ENCODE data around the gene LRP2BP.

DNA sequence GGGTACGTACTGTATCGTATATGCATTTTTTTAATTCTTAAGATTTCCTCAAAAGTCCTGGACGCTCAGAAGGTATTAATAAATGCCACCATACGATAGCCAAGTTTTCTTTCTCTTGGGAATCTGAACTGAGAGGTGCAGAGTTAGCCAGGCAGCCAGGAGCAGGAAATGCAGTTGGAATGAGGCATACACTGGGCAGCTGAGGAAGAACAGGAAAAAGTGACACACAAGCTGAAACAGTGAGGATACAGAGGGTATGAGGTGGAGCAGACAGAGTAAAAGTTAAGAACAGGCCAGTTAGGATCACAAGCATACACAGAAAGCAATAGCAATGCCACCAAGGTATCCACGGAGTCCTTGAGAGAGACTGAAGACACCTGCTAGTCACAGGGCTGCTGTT is 16.7 kb upstream of the LRP2BP start:
- TF ChIP-seq, protein P1, sequence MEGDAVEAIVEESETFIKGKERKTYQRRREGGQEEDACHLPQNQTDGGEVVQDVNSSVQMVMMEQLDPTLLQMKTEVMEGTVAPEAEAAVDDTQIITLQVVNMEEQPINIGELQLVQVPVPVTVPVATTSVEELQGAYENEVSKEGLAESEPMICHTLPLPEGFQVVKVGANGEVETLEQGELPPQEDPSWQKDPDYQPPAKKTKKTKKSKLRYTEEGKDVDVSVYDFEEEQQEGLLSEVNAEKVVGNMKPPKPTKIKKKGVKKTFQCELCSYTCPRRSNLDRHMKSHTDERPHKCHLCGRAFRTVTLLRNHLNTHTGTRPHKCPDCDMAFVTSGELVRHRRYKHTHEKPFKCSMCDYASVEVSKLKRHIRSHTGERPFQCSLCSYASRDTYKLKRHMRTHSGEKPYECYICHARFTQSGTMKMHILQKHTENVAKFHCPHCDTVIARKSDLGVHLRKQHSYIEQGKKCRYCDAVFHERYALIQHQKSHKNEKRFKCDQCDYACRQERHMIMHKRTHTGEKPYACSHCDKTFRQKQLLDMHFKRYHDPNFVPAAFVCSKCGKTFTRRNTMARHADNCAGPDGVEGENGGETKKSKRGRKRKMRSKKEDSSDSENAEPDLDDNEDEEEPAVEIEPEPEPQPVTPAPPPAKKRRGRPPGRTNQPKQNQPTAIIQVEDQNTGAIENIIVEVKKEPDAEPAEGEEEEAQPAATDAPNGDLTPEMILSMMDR (conservative IDR thresholded peaks at IDR 0.05; ENCODE audit: low read depth, low read length) = no peak
- TF ChIP-seq RCOR1 (IDR thresholded peaks at IDR 0.05; ENCODE audit: insufficient replicate concordance, low read length) (no peak), SMC3 (IDR thresholded peaks at IDR 0.05; ENCODE audit: low read depth, low read length) (no peak), POLR2A (IDR thresholded peaks at IDR 0.05; ENCODE audit: low read depth, low read length) (no peak), NFE2L2 (IDR thresholded peaks at IDR 0.05; ENCODE audit: low read depth, low read length) (no peak), CEBPB (IDR thresholded peaks at IDR 0.05; ENCODE audit: low read depth, low read length) (no peak), RAD21 (IDR thresholded peaks at IDR 0.05; ENCODE audit: low read length) (no peak), BHLHE40 (IDR thresholded peaks at IDR 0.05; ENCODE audit: low read depth, low read length) (no peak), CHD1 (IDR thresholded peaks at IDR 0.05; ENCODE audit: low read depth, low read length) (no peak)
- TF ChIP-seq, protein P2, sequence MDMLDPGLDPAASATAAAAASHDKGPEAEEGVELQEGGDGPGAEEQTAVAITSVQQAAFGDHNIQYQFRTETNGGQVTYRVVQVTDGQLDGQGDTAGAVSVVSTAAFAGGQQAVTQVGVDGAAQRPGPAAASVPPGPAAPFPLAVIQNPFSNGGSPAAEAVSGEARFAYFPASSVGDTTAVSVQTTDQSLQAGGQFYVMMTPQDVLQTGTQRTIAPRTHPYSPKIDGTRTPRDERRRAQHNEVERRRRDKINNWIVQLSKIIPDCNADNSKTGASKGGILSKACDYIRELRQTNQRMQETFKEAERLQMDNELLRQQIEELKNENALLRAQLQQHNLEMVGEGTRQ (IDR thresholded peaks at IDR 0.05; ENCODE audit: low read depth, low read length) = no peak

Measured in IMR-90 (cell line).